Right lobe of liver (tissue), 6 donors: ENCODE data around the gene TNS1. TPM values are rescaled to one million over a fixed set of nuclear protein-coding genes. Genes with fewer than 3 reads are reported as not detected.
A peak's percentile ranks its signal among the peaks of the same experiment; 100 is the strongest.

ENCODE experiments used
- ATAC-seq, 4 donors: fragments of 200-7000 bp; cut with Tn5 transposase; one replicate each; pipeline ENCODE4 v1.9.1; 2020; ENCODE audit warnings: mild to moderate bottlenecking in 4 of 4, moderate library complexity in 4 of 4
- DNase-seq, 3 donors: peaks; one replicate each; pipeline ENCODE4 v3.0.0-alpha.2; 2020
- H3K27ac ChIP-seq, 3 donors: fragments of 200-600 bp; one replicate each; pipeline ENCODE4 v1.8.0; 2022
- H3K27me3 ChIP-seq, 2 donors: fragments of 200-600 bp; one replicate each; pipeline ENCODE4 v1.8.0; 2022
- H3K36me3 ChIP-seq, 4 donors: fragments of 200-600 bp; sonication (generic) in 1 of 4; one replicate each; pipeline versions ENCODE4 v1.5.1 to v1.8.0; 2017 to 2022; ENCODE audit warnings: control low read depth in 1 of 4
- H3K4me1 ChIP-seq, 4 donors: fragments of 200-600 bp; sonication (generic) in 1 of 4; one replicate each; pipeline versions ENCODE4 v1.5.1 to v1.8.0; 2017 to 2022; ENCODE audit warnings: control low read depth in 1 of 4
- H3K4me3 ChIP-seq, 3 donors: fragments of 200-600 bp; one replicate each; pipeline ENCODE4 v1.8.0; 2022
- H3K9me3 ChIP-seq, 4 donors: fragments of 200-600 bp; sonication (generic) in 1 of 4; one replicate each; pipeline versions ENCODE4 v1.5.1 to v1.8.0; 2017 to 2022; ENCODE audit warnings: control low read depth in 1 of 4
- POLR2A ChIP-seq: fragments of 450-650 bp; IDR thresholded peaks from one replicate; pipeline ENCODE4 v1.6.1; 2017; ENCODE audit warnings: antibody characterized with exemption, mild to moderate bottlenecking
- WGBS: methylation state at CpG from one replicate; pipeline ENCODE4 v1.1.6; 2018; ENCODE audit warnings: low coverage, low lambda C conversion rate; ENCODE audit not compliant: insufficient coverage; ENCODE audit errors: missing lambda C conversion rate; 5-methylcytosine and 5-hydroxymethylcytosine counted together
- intact Hi-C, 2 donors: fragments of 100-400 bp; cut with DNase I; formaldehyde crosslinking; loops; one replicate each; pipeline versions ENCODE4 v1.11.2 to v1.14.1; 2022
- total RNA-seq, 6 experiments: library from RNA; depleted of rRNA in 2 of 6; stranded (reverse); fragments of >200 nt in 2 of 6; fragmentation: NEBNext Ultra II Directional in 3 of 6; extraction: Animal tissue kit (Norgen Biotek cat#: 25700) in 3 of 6; gene quantifications; one replicate each; pipeline versions ENCODE4 v1.1.0 to v1.2.4, GENCODE V29; 2016 to 2023
- TF ChIP-seq, protein P1 (sequence below), 4 donors: fragments of 200-600 bp in 3 of 4; fragments of 450-650 bp in 1 of 4; IDR thresholded peaks; one replicate each; pipeline versions ENCODE4 v1.5.1 to v1.8.0; 2016 to 2022; ENCODE audit warnings: antibody characterized with exemption in 4 of 4, mild to moderate bottlenecking in 2 of 4
- donor health status: DM: no; HTN: yes; CAD: no.
- donor health status: DM: no; HTN: no; CAD: no.
- donor health status: DM: no; HTN: no; CAD: no.
- donor health status: DM: no; HTN: yes; CAD: no.
- donor health status: DM: no; HTN: yes; CAD: no.

TNS1 gene
- total RNA-seq, 6 experiments from 2014 or later, result 68.4 to 209 (median 99.2) TPM

GRCh38 chr2:218017211-218018053 is 14.6 kb upstream of the TNS1 start:
- Histone ChIP-seq H3K4me1 (peaks cover 0 to 16% (median 4%) of the 10 kb centered on the region in 4 donors), H3K27me3 (no peaks in the 10 kb centered on the region), H3K36me3 (no peaks in the 10 kb centered on the region), H3K4me3 (no peak overlapping the region), H3K9me3 (no peaks in the 10 kb centered on the region), H3K27ac (no peak overlapping the region)
- TF ChIP-seq, protein P1, sequence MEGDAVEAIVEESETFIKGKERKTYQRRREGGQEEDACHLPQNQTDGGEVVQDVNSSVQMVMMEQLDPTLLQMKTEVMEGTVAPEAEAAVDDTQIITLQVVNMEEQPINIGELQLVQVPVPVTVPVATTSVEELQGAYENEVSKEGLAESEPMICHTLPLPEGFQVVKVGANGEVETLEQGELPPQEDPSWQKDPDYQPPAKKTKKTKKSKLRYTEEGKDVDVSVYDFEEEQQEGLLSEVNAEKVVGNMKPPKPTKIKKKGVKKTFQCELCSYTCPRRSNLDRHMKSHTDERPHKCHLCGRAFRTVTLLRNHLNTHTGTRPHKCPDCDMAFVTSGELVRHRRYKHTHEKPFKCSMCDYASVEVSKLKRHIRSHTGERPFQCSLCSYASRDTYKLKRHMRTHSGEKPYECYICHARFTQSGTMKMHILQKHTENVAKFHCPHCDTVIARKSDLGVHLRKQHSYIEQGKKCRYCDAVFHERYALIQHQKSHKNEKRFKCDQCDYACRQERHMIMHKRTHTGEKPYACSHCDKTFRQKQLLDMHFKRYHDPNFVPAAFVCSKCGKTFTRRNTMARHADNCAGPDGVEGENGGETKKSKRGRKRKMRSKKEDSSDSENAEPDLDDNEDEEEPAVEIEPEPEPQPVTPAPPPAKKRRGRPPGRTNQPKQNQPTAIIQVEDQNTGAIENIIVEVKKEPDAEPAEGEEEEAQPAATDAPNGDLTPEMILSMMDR (IDR thresholded peaks at IDR 0.05), result no peak
- no peak for TF ChIP-seq POLR2A
- DNase-seq (no peak), ATAC-seq (peak; percentile 28 to 75 (median 61))
- intact Hi-C loops, result no loop called here
- WGBS, result 31% methylated on average over 5 of the region's 7 CpGs

- H3K9me3 ChIP-seq, result no peaks in the 10 kb centered on the region
- ATAC-seq (no peak), DNase-seq (no peak)
- intact Hi-C loops, result no loop called here
- no peaks in the 10 kb centered on the region for H3K27me3 ChIP-seq
- TF ChIP-seq, protein P1 (IDR thresholded peaks at IDR 0.05), result no peak
- no peak for TF ChIP-seq POLR2A
- no peaks in the 10 kb centered on the region for H3K36me3 ChIP-seq
- no peak overlapping the region for H3K4me3 ChIP-seq
- 89% methylated on average over 1 of the region's 4 CpGs for WGBS
- no peak overlapping the region for H3K27ac ChIP-seq
- H3K4me1 ChIP-seq, result peaks cover 0 to 16% (median 4%) of the 10 kb centered on the region in 4 donors
Observed at GRCh38 chr2:218016810-218017209, 14.0 kb upstream of the TNS1 start.

GRCh38 chr2:218015586-218016521 is 13.1 kb upstream of the TNS1 start:
- no peak overlapping the region for H3K4me3 ChIP-seq
- no peak overlapping the region for H3K27ac ChIP-seq
- no peaks in the 10 kb centered on the region for H3K27me3 ChIP-seq
- ATAC-seq, result no peak
- DNase-seq, result no peak
- no peaks in the 10 kb centered on the region for H3K36me3 ChIP-seq
- TF ChIP-seq, protein P1 (IDR thresholded peaks at IDR 0.05), result no peak
- no peak for TF ChIP-seq POLR2A
- H3K4me1 ChIP-seq, result peaks cover 0 to 16% (median 4%) of the 10 kb centered on the region in 4 donors
- intact Hi-C loops, result no loop called here
- no peaks in the 10 kb centered on the region for H3K9me3 ChIP-seq
- WGBS, result 37% methylated on average over 5 of the region's 11 CpGs

GRCh38 chr2:218014706-218015585 is 12.2 kb upstream of the TNS1 start:
- H3K4me3 ChIP-seq, result no peak overlapping the region
- no peaks in the 10 kb centered on the region for H3K36me3 ChIP-seq
- H3K9me3 ChIP-seq, result no peaks in the 10 kb centered on the region
- H3K27ac ChIP-seq, result no peak overlapping the region
- intact Hi-C loops, result no loop called here
- ATAC-seq, result no peak
- no peaks in the 10 kb centered on the region for H3K27me3 ChIP-seq
- TF ChIP-seq POLR2A, result no peak
- TF ChIP-seq, protein P1 (IDR thresholded peaks at IDR 0.05), result no peak
- no peak for DNase-seq
- no CpG with 5 or more reads among the region's 4 CpGs for WGBS
- H3K4me1 ChIP-seq, result peaks cover 0 to 24% (median 4%) of the 10 kb centered on the region in 4 donors
